Lower lobe of right lung (tissue), 2 donors: ENCODE results near the gene CEP89. TPM values are rescaled to one million over a fixed set of nuclear protein-coding genes. Genes with fewer than 3 reads are reported as not detected.

Experiments
- ATAC-seq, 2 donors: fragments of 200-7000 bp; cut with Tn5 transposase; one replicate each; pipeline ENCODE4 v1.9.1; 2020 to 2022; ENCODE audit warnings: mild to moderate bottlenecking in 2 of 2, moderate library complexity in 2 of 2
- DNase-seq: peaks from one replicate; pipeline ENCODE4 v3.0.0-alpha.2; 2020
- H3K27ac ChIP-seq: fragments of 200-600 bp; one replicate; pipeline ENCODE4 v1.8.0; 2022
- H3K27me3 ChIP-seq: fragments of 200-600 bp; one replicate; pipeline ENCODE4 v1.8.0; 2022; ENCODE audit warnings: low read depth
- H3K36me3 ChIP-seq: fragments of 200-600 bp; one replicate; pipeline ENCODE4 v1.8.0; 2022; ENCODE audit warnings: mild to moderate bottlenecking
- H3K4me1 ChIP-seq: fragments of 200-600 bp; one replicate; pipeline ENCODE4 v1.8.0; 2022
- H3K4me3 ChIP-seq: fragments of 200-600 bp; one replicate; pipeline ENCODE4 v1.8.0; 2022; ENCODE audit warnings: mild to moderate bottlenecking
- H3K9me3 ChIP-seq: fragments of 200-600 bp; one replicate; pipeline ENCODE4 v1.8.0; 2022
- intact Hi-C: fragments of 100-400 bp; cut with DNase I; formaldehyde crosslinking; loops from one replicate; pipeline ENCODE4 v1.11.0; 2022
- total RNA-seq: library from RNA; stranded (reverse); fragmentation: NEBNext Ultra II Directional; extraction: Animal tissue kit (Norgen Biotek cat#: 25700); gene quantifications from one replicate; pipeline ENCODE4 v1.2.1, GENCODE V29; 2021
- TF ChIP-seq, protein P1 (sequence below): fragments of 200-600 bp; IDR thresholded peaks from one replicate; pipeline ENCODE4 v1.8.0; 2022; ENCODE audit warnings: antibody characterized with exemption, mild to moderate bottlenecking
- donor health status: DM: no; HTN: yes; CAD: no; lungs with severe emphysema.

The CEP89 gene
- total RNA-seq, 1 donor from 2014 or later: 19.8 TPM

DNA sequence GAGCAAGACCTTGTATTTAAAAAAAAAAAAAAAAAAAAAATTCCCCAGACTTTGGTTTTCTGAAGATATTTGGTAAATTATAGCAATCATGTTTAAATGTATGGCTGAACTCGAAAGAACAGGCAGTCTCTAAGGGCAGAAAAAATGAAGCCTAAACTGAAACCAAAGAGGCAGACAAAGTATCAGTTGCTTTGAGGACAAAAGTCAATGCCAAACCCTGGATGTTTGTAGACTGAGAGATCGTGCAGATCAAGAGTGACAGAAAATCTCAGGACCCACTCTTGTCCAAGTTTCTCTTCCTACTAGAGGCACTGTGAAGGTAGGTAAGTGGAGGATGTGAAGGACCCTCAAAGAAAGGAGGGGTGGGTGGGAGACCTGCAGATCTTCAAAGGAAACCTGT, 91.1 kb downstream of the CEP89 start:
- ATAC-seq (no peak), DNase-seq (no peak)
- TF ChIP-seq, protein P1, sequence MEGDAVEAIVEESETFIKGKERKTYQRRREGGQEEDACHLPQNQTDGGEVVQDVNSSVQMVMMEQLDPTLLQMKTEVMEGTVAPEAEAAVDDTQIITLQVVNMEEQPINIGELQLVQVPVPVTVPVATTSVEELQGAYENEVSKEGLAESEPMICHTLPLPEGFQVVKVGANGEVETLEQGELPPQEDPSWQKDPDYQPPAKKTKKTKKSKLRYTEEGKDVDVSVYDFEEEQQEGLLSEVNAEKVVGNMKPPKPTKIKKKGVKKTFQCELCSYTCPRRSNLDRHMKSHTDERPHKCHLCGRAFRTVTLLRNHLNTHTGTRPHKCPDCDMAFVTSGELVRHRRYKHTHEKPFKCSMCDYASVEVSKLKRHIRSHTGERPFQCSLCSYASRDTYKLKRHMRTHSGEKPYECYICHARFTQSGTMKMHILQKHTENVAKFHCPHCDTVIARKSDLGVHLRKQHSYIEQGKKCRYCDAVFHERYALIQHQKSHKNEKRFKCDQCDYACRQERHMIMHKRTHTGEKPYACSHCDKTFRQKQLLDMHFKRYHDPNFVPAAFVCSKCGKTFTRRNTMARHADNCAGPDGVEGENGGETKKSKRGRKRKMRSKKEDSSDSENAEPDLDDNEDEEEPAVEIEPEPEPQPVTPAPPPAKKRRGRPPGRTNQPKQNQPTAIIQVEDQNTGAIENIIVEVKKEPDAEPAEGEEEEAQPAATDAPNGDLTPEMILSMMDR: no peak
- peaks cover 30% of the 10 kb centered on the region for H3K36me3 ChIP-seq
- H3K27ac ChIP-seq: no peak overlapping the region
- H3K9me3 ChIP-seq: no peaks in the 10 kb centered on the region
- no peaks in the 10 kb centered on the region for H3K27me3 ChIP-seq
- H3K4me3 ChIP-seq: no peak overlapping the region
- no peaks in the 10 kb centered on the region for H3K4me1 ChIP-seq
- intact Hi-C loops: no loop called here

DNA sequence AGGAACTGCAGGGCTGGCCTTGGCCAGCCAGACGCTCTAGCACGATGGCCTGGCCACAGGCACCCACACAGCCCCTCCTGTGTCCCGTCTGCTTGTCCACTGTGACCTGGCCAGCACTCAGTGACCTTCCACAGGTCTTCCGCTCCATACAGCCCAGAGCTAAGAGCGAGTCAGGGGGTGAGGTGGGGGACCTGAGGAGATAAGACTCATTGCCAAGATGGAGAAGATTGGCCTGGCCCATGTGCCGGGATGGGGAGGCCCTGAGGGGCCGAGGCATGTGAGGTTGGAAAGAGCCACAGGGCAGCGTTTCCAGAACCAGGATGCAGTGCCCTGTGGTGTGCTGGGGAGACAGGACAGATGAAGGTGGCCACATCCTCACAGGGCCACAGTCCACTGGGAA, 92.0 kb downstream of the CEP89 start:
- Histone ChIP-seq H3K27ac (no peak overlapping the region), H3K4me1 (no peaks in the 10 kb centered on the region), H3K4me3 (no peak overlapping the region), H3K36me3 (peaks cover 30% of the 10 kb centered on the region), H3K27me3 (no peaks in the 10 kb centered on the region), H3K9me3 (no peaks in the 10 kb centered on the region)
- DNase-seq (no peak), ATAC-seq (no peak)
- intact Hi-C loops: no loop called here
- TF ChIP-seq, protein P1: no peak

DNA sequence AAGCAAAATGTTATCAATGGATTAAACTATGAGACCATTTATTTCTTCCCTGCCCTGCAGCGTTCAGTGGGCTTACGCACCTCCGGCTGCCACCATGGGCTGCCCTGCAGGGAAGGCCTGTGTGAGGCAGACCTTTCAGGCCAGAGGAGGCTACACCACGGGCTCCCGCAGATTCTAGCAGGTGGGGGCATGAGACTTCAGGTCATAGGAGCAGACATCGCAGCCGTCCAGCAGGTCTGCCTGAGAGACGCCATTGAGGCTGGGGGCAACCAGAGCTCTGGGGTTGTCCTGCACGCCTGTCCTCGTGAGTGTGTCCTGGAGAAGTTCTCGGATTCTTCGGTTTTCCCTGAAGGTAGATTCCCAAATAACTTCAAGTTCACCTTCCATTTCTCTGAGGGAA, 92.8 kb downstream of the CEP89 start:
- Histone ChIP-seq H3K27ac (no peak overlapping the region), H3K9me3 (no peaks in the 10 kb centered on the region), H3K27me3 (no peaks in the 10 kb centered on the region), H3K36me3 (peaks cover 30% of the 10 kb centered on the region), H3K4me3 (no peak overlapping the region), H3K4me1 (no peaks in the 10 kb centered on the region)
- intact Hi-C loops: no loop called here
- ATAC-seq (no peak), DNase-seq (no peak)
- TF ChIP-seq, protein P1: no peak

DNA sequence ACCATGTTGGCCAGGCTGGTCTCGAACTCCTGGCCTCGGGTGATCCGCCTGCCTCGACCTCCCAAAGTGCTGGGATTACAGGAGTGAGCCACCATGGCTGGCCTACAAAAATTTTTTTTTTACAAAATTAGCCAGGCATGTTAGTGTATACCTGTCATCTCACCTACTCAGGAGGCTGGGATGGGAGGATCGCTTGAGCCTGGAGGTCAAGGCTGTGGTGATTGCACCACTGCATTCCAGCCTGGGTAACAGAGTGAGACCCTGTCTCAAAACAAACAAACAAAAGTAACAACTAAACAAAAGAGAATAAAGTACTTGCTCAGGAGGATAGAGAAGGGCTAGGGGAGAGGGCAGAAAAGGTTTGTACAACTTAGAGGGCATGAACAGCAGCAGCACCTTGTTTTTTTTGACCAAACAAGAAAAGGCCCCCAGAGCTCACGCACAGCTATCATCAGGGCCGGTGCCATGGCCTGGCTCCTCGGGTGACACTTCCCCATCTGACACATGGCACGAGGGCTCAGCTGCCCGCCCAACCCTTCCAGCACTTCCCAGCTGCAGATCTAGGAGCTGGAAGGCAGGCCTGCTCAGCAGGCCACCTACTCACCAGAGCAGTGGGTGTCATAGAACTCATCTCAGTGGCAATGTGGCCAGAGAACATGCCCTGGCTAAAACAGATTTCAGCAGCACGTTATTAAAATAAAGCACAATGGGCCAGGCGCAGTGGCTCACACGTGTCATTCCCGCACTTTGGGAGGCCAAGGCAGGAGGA, 93.6 kb downstream of the CEP89 start:
- no peak overlapping the region for H3K27ac ChIP-seq
- H3K9me3 ChIP-seq: no peaks in the 10 kb centered on the region
- H3K4me3 ChIP-seq: no peak overlapping the region
- no peaks in the 10 kb centered on the region for H3K27me3 ChIP-seq
- H3K36me3 ChIP-seq: peaks cover 30% of the 10 kb centered on the region
- no peak for DNase-seq
- H3K4me1 ChIP-seq: no peaks in the 10 kb centered on the region
- no peak for ATAC-seq
- intact Hi-C loops: no loop called here
- TF ChIP-seq, protein P1: no peak

DNA sequence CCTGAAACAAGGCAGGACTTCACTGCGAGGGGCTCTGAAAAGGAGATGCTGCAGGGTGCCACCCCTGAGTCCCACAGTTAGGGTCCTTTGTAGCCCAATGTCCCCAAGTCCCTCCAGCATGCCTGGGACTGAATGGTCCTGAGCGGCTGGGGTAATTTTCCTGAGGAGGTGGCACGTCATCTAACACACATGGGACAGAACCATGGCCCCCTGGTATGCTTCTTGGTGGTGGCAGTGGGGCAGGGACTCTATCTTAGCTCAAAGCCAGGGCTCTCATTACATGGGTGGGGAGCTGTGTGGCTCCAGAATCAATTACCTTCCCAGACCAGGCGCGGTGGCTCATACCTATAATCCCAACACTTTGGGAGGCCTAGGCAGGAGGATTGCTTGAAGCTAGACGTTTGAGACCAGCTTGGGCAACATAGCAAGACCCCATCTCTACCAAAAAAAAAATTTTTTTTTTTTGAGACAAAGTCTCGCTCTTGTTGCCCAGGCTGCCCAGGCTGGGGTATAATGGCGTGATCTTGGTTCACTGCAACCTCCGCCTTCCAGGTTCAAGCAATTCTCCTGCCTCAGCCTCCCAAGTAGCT, 94.3 kb downstream of the CEP89 start:
- ATAC-seq (no peak), DNase-seq (no peak)
- H3K4me3 ChIP-seq: no peak overlapping the region
- no peaks in the 10 kb centered on the region for H3K9me3 ChIP-seq
- no peaks in the 10 kb centered on the region for H3K4me1 ChIP-seq
- TF ChIP-seq, protein P1: no peak
- H3K27ac ChIP-seq: no peak overlapping the region
- H3K36me3 ChIP-seq: peaks cover 30% of the 10 kb centered on the region
- intact Hi-C loops: no loop called here
- no peaks in the 10 kb centered on the region for H3K27me3 ChIP-seq
